Measurements from ENCODE around the gene FYN.

DNA sequence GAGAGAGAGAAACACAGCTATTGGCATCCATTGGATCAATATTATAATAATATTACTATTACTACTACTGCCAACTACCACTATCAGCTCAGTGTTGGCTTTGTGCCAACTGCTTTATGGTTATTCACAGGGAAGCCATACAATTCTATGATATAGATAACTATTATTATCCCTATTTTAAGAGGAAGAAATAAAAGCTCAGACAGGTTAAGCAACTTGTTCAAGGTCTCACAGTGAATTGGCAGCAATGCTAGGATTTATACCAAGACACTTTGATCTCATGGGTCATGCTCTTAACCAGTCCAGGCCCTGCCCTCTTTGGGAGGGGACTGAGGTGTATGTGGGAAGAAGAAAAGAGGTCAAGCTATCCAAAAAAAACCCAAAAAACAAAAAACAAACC is 185.6 kb downstream of the FYN start:
- TF ChIP-seq, protein P1, sequence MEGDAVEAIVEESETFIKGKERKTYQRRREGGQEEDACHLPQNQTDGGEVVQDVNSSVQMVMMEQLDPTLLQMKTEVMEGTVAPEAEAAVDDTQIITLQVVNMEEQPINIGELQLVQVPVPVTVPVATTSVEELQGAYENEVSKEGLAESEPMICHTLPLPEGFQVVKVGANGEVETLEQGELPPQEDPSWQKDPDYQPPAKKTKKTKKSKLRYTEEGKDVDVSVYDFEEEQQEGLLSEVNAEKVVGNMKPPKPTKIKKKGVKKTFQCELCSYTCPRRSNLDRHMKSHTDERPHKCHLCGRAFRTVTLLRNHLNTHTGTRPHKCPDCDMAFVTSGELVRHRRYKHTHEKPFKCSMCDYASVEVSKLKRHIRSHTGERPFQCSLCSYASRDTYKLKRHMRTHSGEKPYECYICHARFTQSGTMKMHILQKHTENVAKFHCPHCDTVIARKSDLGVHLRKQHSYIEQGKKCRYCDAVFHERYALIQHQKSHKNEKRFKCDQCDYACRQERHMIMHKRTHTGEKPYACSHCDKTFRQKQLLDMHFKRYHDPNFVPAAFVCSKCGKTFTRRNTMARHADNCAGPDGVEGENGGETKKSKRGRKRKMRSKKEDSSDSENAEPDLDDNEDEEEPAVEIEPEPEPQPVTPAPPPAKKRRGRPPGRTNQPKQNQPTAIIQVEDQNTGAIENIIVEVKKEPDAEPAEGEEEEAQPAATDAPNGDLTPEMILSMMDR (IDR thresholded peaks at IDR 0.05), result no peak
- TF ChIP-seq POLR2A (IDR thresholded peaks at IDR 0.05), result no peak
